Hair follicle dermal papilla cell (primary cell): ENCODE data around the gene ANKIB1. TPM values are rescaled to one million over a fixed set of nuclear protein-coding genes. Genes with fewer than 3 reads are reported as not detected.

Experiments used
- small RNA-seq: library from RNA; depleted of rRNA; stranded (forward); fragments of <200 nt; gene quantifications from one replicate; pipeline ENCODE3, GENCODE V24; 2012
- total RNA-seq: library from RNA; depleted of rRNA; stranded (reverse); fragments of >200 nt; gene quantifications from 2 replicates; pipeline ENCODE4 v1.2.3, GENCODE V29; 2012

ANKIB1 gene, protein sequence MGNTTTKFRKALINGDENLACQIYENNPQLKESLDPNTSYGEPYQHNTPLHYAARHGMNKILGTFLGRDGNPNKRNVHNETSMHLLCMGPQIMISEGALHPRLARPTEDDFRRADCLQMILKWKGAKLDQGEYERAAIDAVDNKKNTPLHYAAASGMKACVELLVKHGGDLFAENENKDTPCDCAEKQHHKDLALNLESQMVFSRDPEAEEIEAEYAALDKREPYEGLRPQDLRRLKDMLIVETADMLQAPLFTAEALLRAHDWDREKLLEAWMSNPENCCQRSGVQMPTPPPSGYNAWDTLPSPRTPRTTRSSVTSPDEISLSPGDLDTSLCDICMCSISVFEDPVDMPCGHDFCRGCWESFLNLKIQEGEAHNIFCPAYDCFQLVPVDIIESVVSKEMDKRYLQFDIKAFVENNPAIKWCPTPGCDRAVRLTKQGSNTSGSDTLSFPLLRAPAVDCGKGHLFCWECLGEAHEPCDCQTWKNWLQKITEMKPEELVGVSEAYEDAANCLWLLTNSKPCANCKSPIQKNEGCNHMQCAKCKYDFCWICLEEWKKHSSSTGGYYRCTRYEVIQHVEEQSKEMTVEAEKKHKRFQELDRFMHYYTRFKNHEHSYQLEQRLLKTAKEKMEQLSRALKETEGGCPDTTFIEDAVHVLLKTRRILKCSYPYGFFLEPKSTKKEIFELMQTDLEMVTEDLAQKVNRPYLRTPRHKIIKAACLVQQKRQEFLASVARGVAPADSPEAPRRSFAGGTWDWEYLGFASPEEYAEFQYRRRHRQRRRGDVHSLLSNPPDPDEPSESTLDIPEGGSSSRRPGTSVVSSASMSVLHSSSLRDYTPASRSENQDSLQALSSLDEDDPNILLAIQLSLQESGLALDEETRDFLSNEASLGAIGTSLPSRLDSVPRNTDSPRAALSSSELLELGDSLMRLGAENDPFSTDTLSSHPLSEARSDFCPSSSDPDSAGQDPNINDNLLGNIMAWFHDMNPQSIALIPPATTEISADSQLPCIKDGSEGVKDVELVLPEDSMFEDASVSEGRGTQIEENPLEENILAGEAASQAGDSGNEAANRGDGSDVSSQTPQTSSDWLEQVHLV
- total RNA-seq: 66.3 and 71.7 TPM in 2 replicates

DNA sequence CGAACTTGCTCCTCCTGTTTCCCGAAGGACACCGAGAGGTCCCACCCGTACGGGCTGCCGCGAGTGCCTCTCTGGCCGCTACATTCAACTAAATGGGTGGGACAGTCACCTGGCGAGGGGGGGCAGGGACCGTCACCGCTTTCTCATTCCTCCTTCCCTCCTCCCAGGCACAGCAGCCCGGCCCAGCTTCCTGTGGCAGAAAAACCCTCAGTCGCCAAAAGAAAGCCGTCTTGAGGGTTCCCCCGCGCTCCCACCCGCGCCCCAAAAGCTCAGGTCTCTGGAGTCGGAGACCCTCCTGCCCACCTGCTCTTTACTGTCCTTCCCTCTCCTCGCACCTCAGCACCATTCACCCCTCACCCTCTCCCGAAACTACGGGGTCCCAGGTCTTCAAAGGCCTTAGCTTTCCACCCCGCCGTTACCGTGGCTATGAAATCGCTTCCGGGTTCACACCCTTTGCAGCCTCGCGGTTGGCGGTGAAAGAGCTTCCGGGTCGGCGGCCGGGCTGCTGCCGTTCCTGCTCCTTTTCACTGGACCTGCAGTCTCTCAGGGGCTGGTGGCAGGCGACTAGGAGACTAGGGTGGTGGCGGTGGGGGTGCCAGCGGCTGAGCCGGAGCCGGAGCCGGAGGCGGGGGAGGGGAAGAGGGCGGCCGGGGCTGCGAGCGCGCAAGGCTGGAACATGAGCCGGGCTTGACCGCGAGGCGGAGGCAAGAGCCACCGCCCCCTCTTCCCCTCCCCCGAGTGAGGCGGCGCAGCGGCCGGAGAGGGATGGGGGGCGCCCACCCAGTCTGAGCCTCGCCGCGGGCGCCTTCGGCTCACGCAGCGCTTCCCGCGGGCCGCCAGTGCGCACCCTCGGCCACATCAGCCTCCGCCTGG lies at the start of gene ANKIB1, which contains the start of gene KRIT1:
TSS of gene ANKIB1 (plus strand) at position 488 of the 873 bp plus-strand sequence. CDS start 49,005 bp downstream, outside the sequence.
TSS of gene KRIT1 (minus strand) at position 428 of the 873 bp plus-strand sequence. CDS start 3,779 bp downstream, outside the sequence.

GRCh38 chr7:92447345-92448204 lies 201.8 kb downstream of the ANKIB1 start, which contains the start of gene GATAD1:
GATAD1 (plus strand) TSS chr7:92447482; CDS start chr7:92447730, 248 bp downstream.

Small RNA genes lying within 50 kb of the gene (small RNA-seq; reads per million reads assigned to genes)
- gene MIR1285-1 (1.6 reads per million, percentile 37 among the genes with 10 or more reads in this experiment), gene RF00019 (not detected)

Other genes with a start within 250 kb of the ANKIB1 start
- 252 and 270 TPM in 2 replicates for gene CYP51A1, start 111.5 kb upstream of the ANKIB1 start, total RNA-seq
- 0.16 TPM in 1 of 2 replicates, not detected in the other for gene LRRD1, start 66.8 kb upstream of the ANKIB1 start, total RNA-seq
- 49.3 and 56.3 TPM in 2 replicates for gene KRIT1, start 60 bp upstream of the ANKIB1 start, total RNA-seq
- 28.7 and 30.2 TPM in 2 replicates for gene GATAD1, start 201.5 kb downstream of the ANKIB1 start, total RNA-seq
- not detected in 2 replicates for gene ERVW-1, start 232.0 kb downstream of the ANKIB1 start, total RNA-seq